ENCODE measurements around the gene CCDC152. TPM values are rescaled to one million over a fixed set of nuclear protein-coding genes. Genes with fewer than 3 reads are reported as not detected.

Gene CCDC152
- total RNA-seq, 1 experiment from 2014 or later: 0.26 TPM

- intact Hi-C loops (cut with micrococcal nuclease; ENCODE audit: unreplicated experiment): no loop called here
- Histone ChIP-seq H3K79me2 (ENCODE audit: low read depth) (no peaks in the 10 kb centered on the region), H3K36me3 (ENCODE audit: low read depth) (no peaks in the 10 kb centered on the region), H3K4me3 (no peak overlapping the region), H3K9me2 (ENCODE audit: insufficient read depth) (no peaks in the 10 kb centered on the region), H3K4me2 (no peak overlapping the region), H4K20me1 (ENCODE audit: insufficient read depth) (no peaks in the 10 kb centered on the region), H3K9me3 (ENCODE audit: insufficient read depth, low read depth) (peaks cover 5% of the 10 kb centered on the region; the same call in 1 of the 2 replicates), H3K27me3 (ENCODE audit: insufficient read depth, low read depth) (no peaks in the 10 kb centered on the region; the same call in 1 of the 2 replicates), H3K27ac (no peak overlapping the region), H3K4me1 (replicated peaks; ENCODE audit: insufficient read depth) (no peaks in the 10 kb centered on the region), H3F3A (ENCODE audit: insufficient read depth, low read depth) (no peaks in the 10 kb centered on the region), H2AFZ (no peak overlapping the region)
- DNase-seq: no peak
- CTCF ChIA-PET: interaction anchor here (0.6 kb wide), 2 partner anchors 10 to 105 kb away, joined by 4 to 7 read pairs; no protein-coding TSS in a partner anchor
- no TSS peak for BruUV-seq (replicated peaks)
- no peak for TF ChIP-seq EZH2 (IDR thresholded peaks at IDR 0.05; ENCODE audit: low read depth)
- TF ChIP-seq, protein P1, sequence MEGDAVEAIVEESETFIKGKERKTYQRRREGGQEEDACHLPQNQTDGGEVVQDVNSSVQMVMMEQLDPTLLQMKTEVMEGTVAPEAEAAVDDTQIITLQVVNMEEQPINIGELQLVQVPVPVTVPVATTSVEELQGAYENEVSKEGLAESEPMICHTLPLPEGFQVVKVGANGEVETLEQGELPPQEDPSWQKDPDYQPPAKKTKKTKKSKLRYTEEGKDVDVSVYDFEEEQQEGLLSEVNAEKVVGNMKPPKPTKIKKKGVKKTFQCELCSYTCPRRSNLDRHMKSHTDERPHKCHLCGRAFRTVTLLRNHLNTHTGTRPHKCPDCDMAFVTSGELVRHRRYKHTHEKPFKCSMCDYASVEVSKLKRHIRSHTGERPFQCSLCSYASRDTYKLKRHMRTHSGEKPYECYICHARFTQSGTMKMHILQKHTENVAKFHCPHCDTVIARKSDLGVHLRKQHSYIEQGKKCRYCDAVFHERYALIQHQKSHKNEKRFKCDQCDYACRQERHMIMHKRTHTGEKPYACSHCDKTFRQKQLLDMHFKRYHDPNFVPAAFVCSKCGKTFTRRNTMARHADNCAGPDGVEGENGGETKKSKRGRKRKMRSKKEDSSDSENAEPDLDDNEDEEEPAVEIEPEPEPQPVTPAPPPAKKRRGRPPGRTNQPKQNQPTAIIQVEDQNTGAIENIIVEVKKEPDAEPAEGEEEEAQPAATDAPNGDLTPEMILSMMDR (conservative IDR thresholded peaks at IDR 0.05): no peak
- POLR2A ChIA-PET (ENCODE audit: unreplicated experiment): no interaction called here
Observed at GRCh38 chr5:42784132-42784531, 27.5 kb downstream of the CCDC152 start.

- Histone ChIP-seq H2AFZ (no peak overlapping the region), H3K4me3 (no peak overlapping the region), H3K9me3 (ENCODE audit: insufficient read depth, low read depth) (peaks cover 5% of the 10 kb centered on the region; the same call in 1 of the 2 replicates), H3K4me1 (replicated peaks; ENCODE audit: insufficient read depth) (no peaks in the 10 kb centered on the region), H3K27ac (no peak overlapping the region), H3F3A (ENCODE audit: insufficient read depth, low read depth) (no peaks in the 10 kb centered on the region), H3K27me3 (ENCODE audit: insufficient read depth, low read depth) (no peaks in the 10 kb centered on the region), H3K36me3 (ENCODE audit: low read depth) (no peaks in the 10 kb centered on the region), H3K79me2 (ENCODE audit: low read depth) (no peaks in the 10 kb centered on the region), H3K9me2 (ENCODE audit: insufficient read depth) (0 out of 2 replicates have a peak, but pooled peaks cover 5% of the 10 kb centered on the region), H3K4me2 (no peak overlapping the region), H4K20me1 (ENCODE audit: insufficient read depth) (no peaks in the 10 kb centered on the region)
- ChIA-PET CTCF (no interaction called here), POLR2A (ENCODE audit: unreplicated experiment) (no interaction called here)
- intact Hi-C loops (cut with micrococcal nuclease; ENCODE audit: unreplicated experiment): no loop called here
- TF ChIP-seq EZH2 (IDR thresholded peaks at IDR 0.05; ENCODE audit: low read depth): no peak
- TF ChIP-seq, protein P1 (conservative IDR thresholded peaks at IDR 0.05): no peak
- no peak for DNase-seq
- no TSS peak for BruUV-seq (replicated peaks)
Observed at GRCh38 chr5:42785756-42786155, 29.1 kb downstream of the CCDC152 start.

- no peak overlapping the region for H3K4me3 ChIP-seq
- intact Hi-C loops (cut with micrococcal nuclease; ENCODE audit: unreplicated experiment): no loop called here
- ChIA-PET CTCF (no interaction called here), POLR2A (ENCODE audit: unreplicated experiment) (no interaction called here)
- H3K27me3 ChIP-seq (ENCODE audit: insufficient read depth, low read depth): no peaks in the 10 kb centered on the region
- H3K4me1 ChIP-seq (replicated peaks; ENCODE audit: insufficient read depth): no peaks in the 10 kb centered on the region
- H3K4me2 ChIP-seq: no peak overlapping the region
- no peak overlapping the region for H2AFZ ChIP-seq
- no peaks in the 10 kb centered on the region for H3K36me3 ChIP-seq (ENCODE audit: low read depth)
- no peak for DNase-seq
- H4K20me1 ChIP-seq (ENCODE audit: insufficient read depth): no peaks in the 10 kb centered on the region
- no peak overlapping the region for H3K27ac ChIP-seq
- TF ChIP-seq, protein P1 (conservative IDR thresholded peaks at IDR 0.05): no peak
- no peak for TF ChIP-seq EZH2 (IDR thresholded peaks at IDR 0.05; ENCODE audit: low read depth)
- no TSS peak for BruUV-seq (replicated peaks)
- H3K9me3 ChIP-seq (ENCODE audit: insufficient read depth, low read depth): peaks cover 5% of the 10 kb centered on the region; the same call in 1 of the 2 replicates
- H3K9me2 ChIP-seq (ENCODE audit: insufficient read depth): 0 out of 2 replicates have a peak, but pooled peaks cover 5% of the 10 kb centered on the region
- H3K79me2 ChIP-seq (ENCODE audit: low read depth): no peaks in the 10 kb centered on the region
- H3F3A ChIP-seq (ENCODE audit: insufficient read depth, low read depth): no peaks in the 10 kb centered on the region
Observed at GRCh38 chr5:42787073-42787472, 30.5 kb downstream of the CCDC152 start.
